Testis (tissue), 3 donors: ENCODE results near the gene NPAS3. TPM values are rescaled to one million over a fixed set of nuclear protein-coding genes. Genes with fewer than 3 reads are reported as not detected.

Experiments
- DNase-seq: peaks from one replicate; pipeline ENCODE4 v3.0.0-alpha.2; 2019
- H3K27ac ChIP-seq, 2 donors: fragments of 200-600 bp; sonication (generic); one replicate each; pipeline ENCODE4 v1.5.1; 2019
- H3K27me3 ChIP-seq: fragments of 200-600 bp; sonication (generic); one replicate; pipeline ENCODE4 v1.5.1; 2019
- H3K36me3 ChIP-seq: fragments of 200-600 bp; sonication (generic); one replicate; pipeline ENCODE4 v1.5.1; 2017; ENCODE audit warnings: low read depth; ENCODE audit errors: missing control alignments
- H3K4me1 ChIP-seq: fragments of 200-600 bp; sonication (generic); one replicate; pipeline ENCODE4 v1.5.1; 2019
- H3K4me3 ChIP-seq, 2 donors: fragments of 200-600 bp; sonication (generic); one replicate each; pipeline ENCODE4 v1.5.1; 2017 to 2019
- H3K9me3 ChIP-seq: fragments of 200-600 bp; sonication (generic); one replicate; pipeline ENCODE4 v1.5.1; 2017
- CTCF ChIP-seq, 3 experiments: fragments of 450-650 bp in 2 of 3; fragments of 200-600 bp in 1 of 3; sonication (generic) in 1 of 3; IDR thresholded peaks; one replicate each; pipeline ENCODE4 v1.5.1; 2016 to 2019; ENCODE audit warnings: antibody characterized with exemption in 3 of 3, mild to moderate bottlenecking in 2 of 3, moderate library complexity in 1 of 3
- POLR2A ChIP-seq: fragments of 450-650 bp; IDR thresholded peaks from one replicate; pipeline ENCODE4 v1.6.1; 2017; ENCODE audit warnings: antibody characterized with exemption, mild to moderate bottlenecking, moderate library complexity
- WGBS, 2 donors: methylation state at CpG; one replicate each; pipeline ENCODE4 v1.1.5; 2018; 5-methylcytosine and 5-hydroxymethylcytosine counted together
- intact Hi-C: fragments of 100-400 bp; cut with DNase I; formaldehyde crosslinking; loops from one replicate; pipeline ENCODE4 v1.15.1; 2023; ENCODE audit warnings: low total_unique reads
- polyA plus RNA-seq: library from polyadenylated mRNA; stranded (reverse); fragments of 350-450 nt; fragmentation: Illumina TruSeq; extraction: RNeasy Lipid Tissue Mini Kit (QIAGEN cat#74804); gene quantifications from one replicate; pipeline ENCODE4 v1.2.3, GENCODE V29; 2014; ENCODE audit warnings: low read depth, low replicate concordance; ENCODE audit not compliant: insufficient read depth
- total RNA-seq, 2 donors: library from RNA; depleted of rRNA; stranded (reverse); fragments of >200 nt; gene quantifications; one replicate each; pipeline ENCODE4 v1.2.3, GENCODE V29; 2016

The NPAS3 gene
- total and polyA plus RNA-seq, 3 donors from 2014 or later: 1.1 to 3.7 (median 1.8) TPM

DNA sequence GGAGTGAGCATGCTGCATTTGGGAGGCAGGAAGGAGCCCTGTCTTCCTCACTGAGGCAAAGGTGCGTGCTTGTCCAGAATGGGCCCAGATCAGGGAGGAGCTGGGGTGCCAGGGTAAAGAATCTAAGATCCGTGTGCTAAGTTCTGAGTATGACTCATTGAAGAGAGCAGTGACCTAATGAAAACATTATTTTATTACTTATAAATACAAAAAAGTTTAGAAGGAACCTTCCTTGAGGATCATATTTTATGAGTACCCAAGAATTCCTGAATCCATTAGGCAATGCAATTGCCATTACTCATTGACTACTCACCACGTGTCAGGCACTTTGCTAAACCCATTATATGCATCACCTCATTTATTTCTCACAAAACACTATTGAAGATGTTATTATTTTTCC, 747.5 kb downstream of the NPAS3 start:
- intact Hi-C loops: no loop called here
- H3K9me3 ChIP-seq: no peaks in the 10 kb centered on the region
- no peak overlapping the region for H3K27ac ChIP-seq
- DNase-seq: no peak
- H3K4me3 ChIP-seq: no peak overlapping the region
- TF ChIP-seq POLR2A: no peak
- TF ChIP-seq CTCF (IDR thresholded peaks at IDR 0.05): no peak
- H3K4me1 ChIP-seq: no peaks in the 10 kb centered on the region
- no peaks in the 10 kb centered on the region for H3K36me3 ChIP-seq
- 91 to 93% methylated on average over 3 of the region's 3 CpGs for WGBS, 2 donors
- no peaks in the 10 kb centered on the region for H3K27me3 ChIP-seq

DNA sequence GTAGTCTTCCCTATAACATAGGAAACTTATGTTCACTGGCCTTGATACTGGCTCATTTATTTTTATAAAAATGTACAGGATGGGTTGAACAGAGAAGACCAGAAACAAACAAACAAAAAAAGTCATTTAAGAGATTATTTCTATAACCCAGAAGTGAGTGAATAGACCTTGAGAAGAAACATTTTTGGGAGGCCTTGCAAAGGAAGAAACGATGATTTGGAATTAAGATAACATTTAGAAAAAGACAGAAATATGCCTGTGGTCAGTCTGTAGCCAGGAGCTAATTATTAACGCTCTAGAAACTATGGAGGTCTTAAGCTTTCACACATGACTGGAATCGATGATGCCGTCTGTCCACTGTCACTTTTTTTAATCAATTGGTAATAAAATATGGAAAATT, 748.2 kb downstream of the NPAS3 start:
- H3K27me3 ChIP-seq: no peaks in the 10 kb centered on the region
- WGBS, 2 donors: 75 to 77% methylated on average over 4 of the region's 4 CpGs
- H3K4me1 ChIP-seq: no peaks in the 10 kb centered on the region
- no peak for DNase-seq
- H3K4me3 ChIP-seq: no peak overlapping the region
- H3K9me3 ChIP-seq: no peaks in the 10 kb centered on the region
- no peaks in the 10 kb centered on the region for H3K36me3 ChIP-seq
- intact Hi-C loops: no loop called here
- TF ChIP-seq POLR2A: no peak
- no peak for TF ChIP-seq CTCF (IDR thresholded peaks at IDR 0.05)
- no peak overlapping the region for H3K27ac ChIP-seq

- TF ChIP-seq CTCF (IDR thresholded peaks at IDR 0.05) (no peak), POLR2A (no peak)
- no peaks in the 10 kb centered on the region for H3K36me3 ChIP-seq
- no peaks in the 10 kb centered on the region for H3K9me3 ChIP-seq
- intact Hi-C loops: no loop called here
- no peak for DNase-seq
- no peak overlapping the region for H3K27ac ChIP-seq
- 79 to 90% methylated on average over 4 of the region's 4 CpGs for WGBS, 2 donors
- H3K4me1 ChIP-seq: no peaks in the 10 kb centered on the region
- no peaks in the 10 kb centered on the region for H3K27me3 ChIP-seq
- no peak overlapping the region for H3K4me3 ChIP-seq
Observed at GRCh38 chr14:33689680-33690079, 751.0 kb downstream of the NPAS3 start.

DNA sequence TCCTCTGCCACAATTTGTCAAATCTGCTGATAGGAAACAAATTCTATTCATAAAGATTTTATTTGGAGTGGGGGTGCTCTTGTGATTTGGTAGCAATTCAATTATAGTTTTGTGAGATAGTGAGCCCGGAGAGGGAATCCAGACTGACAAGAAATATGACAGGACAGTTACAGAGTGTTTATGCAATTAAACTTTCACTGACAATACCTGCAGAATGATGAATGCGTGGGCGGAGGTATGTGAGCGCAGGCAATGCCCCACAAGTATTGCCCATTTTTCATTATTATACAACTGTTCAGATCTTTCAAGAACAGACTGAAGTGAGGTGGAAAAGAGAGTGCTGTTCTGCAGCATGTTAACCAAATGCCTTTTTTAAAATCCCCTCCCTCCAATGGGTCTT, 753.2 kb downstream of the NPAS3 start:
- no peak overlapping the region for H3K4me3 ChIP-seq
- H3K27me3 ChIP-seq: no peaks in the 10 kb centered on the region
- no peaks in the 10 kb centered on the region for H3K36me3 ChIP-seq
- intact Hi-C loops: no loop called here
- no peaks in the 10 kb centered on the region for H3K4me1 ChIP-seq
- 67 to 68% methylated on average over 4 of the region's 4 CpGs for WGBS, 2 donors
- H3K27ac ChIP-seq: no peak overlapping the region
- no peak for TF ChIP-seq CTCF (IDR thresholded peaks at IDR 0.05)
- no peak for TF ChIP-seq POLR2A
- no peaks in the 10 kb centered on the region for H3K9me3 ChIP-seq
- no peak for DNase-seq

- no peaks in the 10 kb centered on the region for H3K27me3 ChIP-seq
- H3K4me1 ChIP-seq: no peaks in the 10 kb centered on the region
- no peaks in the 10 kb centered on the region for H3K36me3 ChIP-seq
- intact Hi-C loops: no loop called here
- 63 to 67% methylated on average over 2 of the region's 2 CpGs for WGBS, 2 donors
- no peak overlapping the region for H3K4me3 ChIP-seq
- no peak for DNase-seq
- no peak overlapping the region for H3K27ac ChIP-seq
- no peaks in the 10 kb centered on the region for H3K9me3 ChIP-seq
- TF ChIP-seq POLR2A (no peak), CTCF (IDR thresholded peaks at IDR 0.05) (no peak)
Observed at GRCh38 chr14:33692762-33693161, 754.1 kb downstream of the NPAS3 start.
